ENCODE results near the gene MT2A. TPM values are rescaled to one million over a fixed set of nuclear protein-coding genes. Genes with fewer than 3 reads are reported as not detected.

MT2A gene
- total and polyA plus RNA-seq, 2 of the 13 experiments (the other 11 are each of a cell fraction or from before 2014, with no cell fraction given): 135 to 371 TPM

GRCh38 chr16:56606476-56607108 lies 1.8 kb upstream of the MT2A start (continued):
- TF ChIP-seq ZSCAN12 (CRISPR knock-in tag; IDR thresholded peaks at IDR 0.05) (no peak), ZBTB39 (CRISPR knock-in tag; IDR thresholded peaks at IDR 0.05) (0 out of 2 replicates have a peak, but pooled peaks have one; percentile 29), ZNF549 (CRISPR knock-in tag; IDR thresholded peaks at IDR 0.05) (no peak; the same call in 1 of the 2 replicates), REXO4 (CRISPR knock-in tag; IDR thresholded peaks at IDR 0.05; ENCODE audit: borderline replicate concordance) (no peak), THAP8 (CRISPR knock-in tag; IDR thresholded peaks at IDR 0.05; ENCODE audit: borderline replicate concordance) (no peak), ZNF138 (CRISPR knock-in tag; IDR thresholded peaks at IDR 0.05; ENCODE audit: low read depth) (no peak), CC2D1A (CRISPR knock-in tag; IDR thresholded peaks at IDR 0.05) (no peak), GPBP1L1 (CRISPR knock-in tag; IDR thresholded peaks at IDR 0.05) (no peak), ZNF841 (CRISPR knock-in tag; IDR thresholded peaks at IDR 0.05; ENCODE audit: borderline replicate concordance) (no peak), ZNF782 (CRISPR knock-in tag; IDR thresholded peaks at IDR 0.05; ENCODE audit: borderline replicate concordance) (no peak; the same call in 1 of the 2 replicates), THAP11 (CRISPR knock-in tag; IDR thresholded peaks at IDR 0.05) (no peak), FOXO4 (CRISPR knock-in tag; conservative IDR thresholded peaks at IDR 0.05) (no peak; the same call in 1 of the 2 replicates), RNF2 (conservative IDR thresholded peaks at IDR 0.05; ENCODE audit: low read depth) (no peak), RFX5 (IDR thresholded peaks at IDR 0.05; ENCODE audit: low read depth, low read length) (no peak), SRY (CRISPR knock-in tag; IDR thresholded peaks at IDR 0.05) (no peak), ZNF235 (CRISPR knock-in tag; IDR thresholded peaks at IDR 0.05; ENCODE audit: borderline replicate concordance) (no peak), KAT8 (CRISPR knock-in tag; IDR thresholded peaks at IDR 0.05) (no peak), ZNF3 (CRISPR knock-in tag; IDR thresholded peaks at IDR 0.05) (peak; percentile 93), ZNF784 (CRISPR knock-in tag; IDR thresholded peaks at IDR 0.05; ENCODE audit: borderline replicate concordance) (0 out of 2 replicates have a peak, but pooled peaks have one; percentile 7), ZNF280D (CRISPR knock-in tag; IDR thresholded peaks at IDR 0.05) (peak; percentile 59; the same call in 1 of the 2 replicates)
